Effector CD4-positive, alpha-beta T cell (primary cell): Measurements from ENCODE around the gene ARL14.
"Not testable (repeated sequence)": the region's sequence is repeated elsewhere in the genome, so short reads cannot be mapped to it uniquely, and the experiment has no call there.

ENCODE experiments used
- DNase-seq: peaks from one replicate; pipeline ENCODE4 v3.0.0-alpha.2; 2020

The ARL14 gene

DNA sequence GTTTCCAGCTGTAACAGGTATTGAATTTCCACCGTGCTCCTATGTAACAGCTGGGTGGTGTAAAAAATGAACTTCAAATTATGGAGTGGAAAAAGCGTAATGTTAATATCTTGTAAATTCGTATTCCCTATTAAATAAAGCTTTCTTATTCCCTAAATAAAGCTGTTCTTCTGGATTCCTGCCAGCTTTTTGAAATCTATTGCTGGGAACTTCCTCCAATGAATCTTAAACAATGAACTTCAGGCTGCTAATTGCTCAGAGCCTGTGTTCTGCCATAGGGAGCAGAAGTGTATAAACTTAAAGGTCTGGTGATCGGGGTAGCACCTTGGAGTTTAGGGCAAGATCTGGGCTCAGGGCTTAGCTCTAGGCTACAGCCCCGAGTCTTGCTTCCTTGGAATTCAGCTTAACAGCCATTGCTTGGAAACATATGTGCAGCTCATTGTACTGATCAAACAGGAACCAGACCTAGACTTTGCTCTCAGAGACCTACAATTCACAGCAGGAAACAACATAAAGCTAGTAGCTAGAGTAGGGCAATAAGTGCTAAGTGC, 1.4 kb downstream of the ARL14 start:
- no peak for DNase-seq

DNA sequence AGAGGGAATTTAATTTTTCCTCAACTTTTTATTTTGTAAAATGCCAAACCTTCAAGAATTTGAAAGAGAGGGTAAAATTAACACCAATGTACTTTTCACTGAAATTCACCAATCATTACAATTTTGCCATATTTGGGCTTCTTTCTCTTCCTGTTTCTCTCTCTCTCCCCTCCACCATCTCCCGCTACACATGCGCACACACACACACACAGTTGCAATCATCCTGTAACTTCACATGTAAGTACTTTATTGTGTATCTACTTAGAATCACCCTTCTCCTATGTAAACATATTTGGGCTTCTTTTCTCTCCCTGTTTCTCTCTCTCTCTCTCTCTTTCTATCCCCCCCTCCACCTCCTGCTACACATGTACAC, 7.4 kb downstream of the ARL14 start:
- no peak for DNase-seq

- DNase-seq: no peak
Observed at GRCh38 chr3:160685144-160685766, 8.3 kb downstream of the ARL14 start.

- no peak for DNase-seq
Observed at GRCh38 chr3:160686955-160687535, 10.1 kb downstream of the ARL14 start.

GRCh38 chr3:160691151-160691550, 14.2 kb downstream of the ARL14 start:
- no peak for DNase-seq

DNA sequence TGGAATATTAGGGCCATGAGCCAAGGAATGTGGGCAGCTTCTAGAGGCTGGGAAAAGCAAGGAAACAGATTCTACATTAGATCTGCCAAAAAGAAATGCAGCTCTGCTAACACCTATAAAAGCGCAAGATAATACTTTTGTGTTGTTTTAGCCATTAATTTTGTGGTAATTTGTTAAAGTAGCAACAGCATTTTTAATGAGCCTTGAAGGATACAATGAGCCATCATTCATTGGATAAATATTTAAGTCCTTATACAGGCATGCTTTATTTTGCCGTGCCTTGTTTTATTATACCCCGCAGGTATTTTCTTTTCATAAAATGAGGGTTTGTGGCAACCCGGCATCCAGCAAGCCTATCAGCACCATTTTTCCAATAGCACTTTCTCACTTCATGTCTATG, 15.0 kb downstream of the ARL14 start:
- no peak for DNase-seq

DNA sequence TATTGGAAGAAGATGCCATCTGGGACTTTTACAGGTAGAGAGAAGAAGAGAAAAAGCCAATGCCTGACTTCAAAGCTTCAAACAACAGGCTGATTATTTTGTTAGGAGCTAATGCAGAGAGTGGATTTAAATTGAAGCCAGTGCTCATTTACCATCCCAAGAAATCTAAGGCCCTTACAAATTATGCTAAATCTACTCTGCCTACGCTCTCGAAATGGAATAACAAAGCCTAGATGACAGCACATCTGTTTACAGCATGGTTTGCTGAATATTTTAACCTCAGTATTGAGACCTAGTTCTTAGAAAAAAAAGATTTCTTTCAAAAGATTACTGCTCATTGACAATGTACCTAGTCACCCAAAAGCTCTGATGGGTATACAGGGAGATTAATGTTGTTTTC, 16.2 kb downstream of the ARL14 start:
- no peak for DNase-seq

- no peak for DNase-seq
Observed at GRCh38 chr3:160694345-160694744, 17.4 kb downstream of the ARL14 start.

- DNase-seq: no peak
Observed at GRCh38 chr3:160695003-160695402, 18.0 kb downstream of the ARL14 start.

GRCh38 chr3:160695915-160696327, 19.0 kb downstream of the ARL14 start:
- no peak for DNase-seq

DNA sequence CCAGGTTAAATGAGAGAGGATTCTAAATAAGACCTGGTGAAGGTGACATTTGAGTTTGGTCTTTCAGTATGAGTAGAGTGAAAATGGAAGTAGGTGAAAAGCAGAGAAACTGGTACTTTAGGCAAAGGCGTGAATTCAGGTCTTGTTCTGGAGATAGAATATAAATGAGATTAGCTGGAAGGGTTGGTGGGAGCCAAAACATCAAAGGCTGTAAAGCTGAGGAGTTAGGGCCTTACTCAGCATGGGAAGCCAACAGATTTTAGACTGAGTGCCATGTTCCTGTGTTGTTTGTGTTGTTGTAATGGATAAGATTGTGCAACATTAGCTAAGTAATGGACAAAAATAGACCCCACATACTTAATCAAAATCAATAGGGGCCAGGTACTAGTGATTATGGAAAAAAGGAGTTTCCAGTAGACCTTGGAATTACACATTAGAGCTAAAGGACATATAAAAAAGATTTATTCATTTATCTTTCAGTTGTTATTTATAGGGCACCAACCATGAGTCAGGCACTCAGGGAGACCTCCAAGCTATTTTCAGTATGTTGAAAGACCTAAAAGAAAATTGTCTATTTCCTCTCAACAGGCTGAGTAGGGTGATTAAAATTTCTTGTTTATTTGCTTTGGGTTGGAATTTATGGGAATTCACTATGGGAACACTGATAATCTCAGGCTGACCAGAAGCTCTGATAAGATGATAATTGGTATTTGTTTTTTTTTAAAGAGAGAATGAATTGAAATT, 20.8 kb downstream of the ARL14 start:
- no peak for DNase-seq

GRCh38 chr3:160698599-160699195, 21.7 kb downstream of the ARL14 start:
- DNase-seq: no peak

GRCh38 chr3:160701490-160701889, 24.5 kb downstream of the ARL14 start:
- DNase-seq: no peak

DNA sequence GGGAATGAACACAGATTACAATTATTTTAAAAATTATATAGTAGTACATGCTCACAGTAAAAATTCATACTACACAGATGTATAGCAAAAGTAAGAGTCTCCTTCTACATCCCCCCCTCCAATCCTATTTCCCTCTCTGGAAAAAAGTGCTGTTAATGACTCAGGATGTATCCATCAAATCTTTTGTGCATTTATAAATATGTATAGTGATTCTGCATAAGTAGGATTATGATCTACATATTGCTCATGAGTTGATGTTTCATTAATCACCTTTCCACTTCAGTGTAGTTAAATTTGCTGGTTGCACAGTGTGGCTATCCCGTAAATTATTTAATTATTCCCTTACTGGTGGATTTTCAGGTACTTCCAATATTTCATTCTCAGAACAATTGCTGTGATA, 25.3 kb downstream of the ARL14 start:
- no peak for DNase-seq

- no peak for DNase-seq
Observed at GRCh38 chr3:160703974-160704373, 27.0 kb downstream of the ARL14 start.

DNA sequence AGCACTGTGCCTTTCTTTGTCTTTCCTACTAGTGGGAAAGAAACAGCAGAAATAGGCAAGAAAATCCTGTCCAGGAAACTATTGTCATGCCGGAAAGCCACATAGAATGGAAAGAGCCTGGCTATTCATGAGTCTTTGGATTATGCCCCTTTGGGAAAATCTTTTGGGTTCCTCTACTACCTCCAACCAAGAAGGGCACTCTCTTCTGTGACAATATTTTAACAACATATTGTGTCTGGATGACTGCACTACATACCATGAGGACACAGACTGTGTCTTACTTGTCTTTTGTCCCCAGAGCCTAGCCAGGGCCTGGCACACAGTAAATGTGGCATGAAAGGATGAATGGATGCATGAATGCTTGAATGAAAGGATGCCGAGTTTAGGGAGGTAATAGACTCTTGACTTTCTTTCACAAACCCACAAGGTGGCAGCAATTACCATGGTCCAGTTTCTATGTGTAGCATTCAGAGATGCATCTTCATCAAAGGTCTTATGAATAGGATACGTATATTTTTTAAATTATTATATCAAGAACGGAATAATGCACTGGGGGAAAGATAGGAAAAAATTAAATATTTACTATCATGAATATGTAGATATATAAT, 30.3 kb downstream of the ARL14 start:
- no peak for DNase-seq

DNA sequence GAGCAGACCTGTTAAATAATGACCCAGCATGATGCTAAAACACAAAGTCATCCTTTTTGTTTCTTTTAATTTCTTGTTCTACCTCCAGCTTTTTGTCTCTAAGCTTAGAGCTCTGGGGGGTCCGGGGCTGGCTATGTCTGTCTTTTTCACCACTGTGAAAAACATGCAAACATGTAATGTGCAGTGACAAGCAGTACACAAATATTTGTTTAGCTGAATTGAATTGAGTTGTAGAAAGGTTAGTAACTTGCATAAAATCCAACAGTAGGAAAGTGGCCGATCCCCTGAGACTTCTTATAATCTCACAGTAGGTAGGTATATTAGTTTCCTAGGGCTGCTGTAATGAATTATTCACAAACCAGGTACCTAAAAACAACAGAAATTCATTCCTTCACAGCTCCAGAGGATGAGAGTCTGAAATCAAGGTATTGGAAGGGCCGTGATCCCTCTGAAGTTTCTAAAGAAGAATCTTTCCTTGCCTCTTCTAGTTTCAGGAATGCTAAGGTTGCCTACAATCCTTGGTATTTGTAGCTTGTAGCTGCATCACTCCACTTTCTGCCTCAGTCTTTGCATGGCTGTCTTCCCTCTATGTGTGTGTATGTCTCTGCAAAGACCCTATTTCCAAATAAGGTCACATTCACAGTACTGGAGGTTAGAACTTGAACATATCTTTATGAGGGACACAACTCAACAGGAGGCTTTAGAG, 32.7 kb downstream of the ARL14 start:
- DNase-seq: no peak

DNA sequence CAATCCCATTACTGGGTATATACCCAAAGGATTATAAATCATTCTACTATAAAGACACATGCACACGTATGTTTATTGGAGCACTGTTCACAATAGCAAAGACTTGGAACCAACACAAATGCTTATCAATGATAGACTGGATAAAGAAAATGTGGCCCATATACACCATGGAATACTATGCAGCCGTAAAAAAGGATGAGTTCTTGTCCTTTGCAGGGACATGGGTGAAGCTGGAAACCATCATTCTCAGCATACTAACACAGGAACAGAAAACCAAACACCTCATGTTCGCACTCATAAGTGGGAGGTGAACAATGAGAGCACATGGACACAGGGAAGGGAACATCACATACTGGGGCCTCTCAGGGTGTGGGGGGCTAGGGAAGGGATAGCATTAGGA, 36.2 kb downstream of the ARL14 start:
- DNase-seq: not testable (repeated sequence)

DNA sequence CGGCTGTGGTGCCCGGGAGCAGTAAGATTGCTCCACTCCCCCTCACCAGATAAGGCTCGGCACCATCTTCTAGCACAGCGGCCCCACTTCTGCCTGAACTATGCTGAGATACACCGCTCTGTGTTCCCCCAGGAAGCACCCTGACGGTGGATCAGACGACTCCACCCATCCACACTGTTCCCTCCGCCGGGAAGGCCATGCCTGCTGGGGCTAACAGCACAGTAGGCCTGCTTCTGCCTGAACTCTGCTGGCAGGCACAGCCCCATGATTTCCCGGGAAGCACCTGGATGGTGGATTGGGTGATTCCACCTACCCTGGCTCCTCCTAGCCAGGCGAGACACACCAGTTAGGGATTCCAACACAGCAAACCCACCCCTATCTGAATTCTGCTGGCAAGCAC, 42.8 kb downstream of the ARL14 start:
- no peak for DNase-seq

GRCh38 chr3:160720123-160720746, 43.3 kb downstream of the ARL14 start:
- no peak for DNase-seq

- no peak for DNase-seq
Observed at GRCh38 chr3:160722331-160722730, 45.4 kb downstream of the ARL14 start.

- no peak for DNase-seq
Observed at GRCh38 chr3:160725338-160725737, 48.4 kb downstream of the ARL14 start.
